HG03280 (cell line): ENCODE data around the gene ARMH4.

Experiments used
- ATAC-seq: cut with Tn5 transposase; IDR thresholded peaks from one replicate; pipeline ENCODE4 v1.9.1; 2021; ENCODE audit warnings: mild to moderate bottlenecking, moderate library complexity; ENCODE audit not compliant: unreplicated experiment

Gene ARMH4, protein sequence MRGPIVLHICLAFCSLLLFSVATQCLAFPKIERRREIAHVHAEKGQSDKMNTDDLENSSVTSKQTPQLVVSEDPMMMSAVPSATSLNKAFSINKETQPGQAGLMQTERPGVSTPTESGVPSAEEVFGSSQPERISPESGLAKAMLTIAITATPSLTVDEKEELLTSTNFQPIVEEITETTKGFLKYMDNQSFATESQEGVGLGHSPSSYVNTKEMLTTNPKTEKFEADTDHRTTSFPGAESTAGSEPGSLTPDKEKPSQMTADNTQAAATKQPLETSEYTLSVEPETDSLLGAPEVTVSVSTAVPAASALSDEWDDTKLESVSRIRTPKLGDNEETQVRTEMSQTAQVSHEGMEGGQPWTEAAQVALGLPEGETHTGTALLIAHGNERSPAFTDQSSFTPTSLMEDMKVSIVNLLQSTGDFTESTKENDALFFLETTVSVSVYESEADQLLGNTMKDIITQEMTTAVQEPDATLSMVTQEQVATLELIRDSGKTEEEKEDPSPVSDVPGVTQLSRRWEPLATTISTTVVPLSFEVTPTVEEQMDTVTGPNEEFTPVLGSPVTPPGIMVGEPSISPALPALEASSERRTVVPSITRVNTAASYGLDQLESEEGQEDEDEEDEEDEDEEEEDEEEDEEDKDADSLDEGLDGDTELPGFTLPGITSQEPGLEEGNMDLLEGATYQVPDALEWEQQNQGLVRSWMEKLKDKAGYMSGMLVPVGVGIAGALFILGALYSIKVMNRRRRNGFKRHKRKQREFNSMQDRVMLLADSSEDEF

DNA sequence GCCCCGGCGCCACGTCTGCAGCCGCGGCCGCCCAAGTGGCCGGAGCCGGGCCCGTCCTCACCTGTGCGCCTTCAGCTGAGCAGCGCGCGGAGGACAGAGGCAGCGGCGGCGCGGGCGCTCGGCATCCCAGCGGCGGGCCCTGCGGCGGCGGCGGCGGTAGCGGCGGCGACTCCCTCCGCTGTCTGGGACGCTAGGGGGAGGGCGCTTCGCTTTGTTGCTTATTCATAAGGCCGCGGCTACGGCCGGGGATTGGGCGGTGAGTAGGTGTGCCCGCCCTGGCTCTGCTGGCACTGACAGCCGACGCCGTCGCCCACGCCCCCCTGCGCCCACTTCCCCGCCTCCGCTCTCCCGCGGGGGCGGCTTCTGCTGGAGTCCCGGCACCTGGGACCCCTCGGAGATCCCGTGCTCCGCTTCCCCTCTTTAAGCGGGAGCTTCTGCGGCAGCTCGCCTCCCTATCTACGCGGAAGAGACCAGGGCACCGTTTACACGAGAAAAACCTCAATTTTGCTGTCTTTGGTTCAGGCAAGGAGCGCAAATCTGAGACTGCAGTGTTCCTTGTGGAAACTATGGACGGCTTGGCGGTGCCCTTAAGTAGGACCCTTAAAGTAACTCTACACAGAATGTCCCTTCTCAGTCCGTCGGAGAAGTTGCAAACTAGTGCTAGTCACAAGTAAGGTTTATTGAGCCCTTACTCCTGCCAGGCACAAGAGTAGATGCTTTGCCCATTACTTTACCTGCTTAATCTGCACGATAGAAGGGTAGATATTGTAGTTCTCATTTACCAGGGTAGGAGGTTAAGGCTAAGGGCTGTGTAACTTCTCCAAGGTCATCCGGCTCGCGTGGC is at the start of gene ARMH4:
TSS of gene ARMH4 (minus strand) at position 200 of the 844 bp plus-strand sequence. CDS start 12,855 bp downstream, outside the sequence.
- ATAC-seq: peak; percentile 97

DNA sequence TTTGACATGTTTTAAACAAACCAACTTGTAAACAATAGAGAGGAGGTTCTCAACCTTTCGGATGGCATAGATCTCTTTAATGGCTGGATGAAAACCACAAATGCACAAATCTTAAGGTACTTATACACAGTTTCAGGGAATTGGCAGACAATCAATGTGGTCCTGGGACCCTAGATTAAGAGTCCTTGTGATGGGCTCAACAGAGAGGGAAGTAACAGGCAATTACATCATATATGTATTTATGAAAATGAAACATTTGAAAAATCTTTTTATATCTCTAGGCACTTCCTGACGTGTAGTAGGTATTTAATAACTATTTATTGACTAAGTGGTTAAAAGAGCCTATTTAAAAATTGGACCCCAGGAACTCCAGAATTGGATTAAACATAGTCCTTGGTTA is 48.8 kb upstream of the ARMH4 start:
- ATAC-seq: no peak

DNA sequence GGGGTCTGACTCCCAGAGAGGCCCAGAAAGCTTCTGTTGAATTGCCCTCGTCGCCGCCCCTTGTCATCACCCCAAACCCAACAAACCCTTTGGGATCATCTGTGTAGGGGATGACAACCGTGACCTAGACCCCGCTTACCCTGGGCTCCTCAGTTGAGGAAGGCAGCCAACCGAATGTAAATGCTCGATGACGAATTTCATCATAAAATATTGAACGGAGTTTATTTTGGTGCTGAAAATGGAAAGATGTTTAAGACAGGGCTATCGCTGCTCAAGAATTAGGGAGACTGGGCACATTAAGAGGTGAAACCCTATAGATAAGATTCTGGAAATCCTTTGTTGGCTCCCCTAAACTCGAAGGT is 48.4 kb upstream of the ARMH4 start:
- peak; percentile 14 for ATAC-seq

DNA sequence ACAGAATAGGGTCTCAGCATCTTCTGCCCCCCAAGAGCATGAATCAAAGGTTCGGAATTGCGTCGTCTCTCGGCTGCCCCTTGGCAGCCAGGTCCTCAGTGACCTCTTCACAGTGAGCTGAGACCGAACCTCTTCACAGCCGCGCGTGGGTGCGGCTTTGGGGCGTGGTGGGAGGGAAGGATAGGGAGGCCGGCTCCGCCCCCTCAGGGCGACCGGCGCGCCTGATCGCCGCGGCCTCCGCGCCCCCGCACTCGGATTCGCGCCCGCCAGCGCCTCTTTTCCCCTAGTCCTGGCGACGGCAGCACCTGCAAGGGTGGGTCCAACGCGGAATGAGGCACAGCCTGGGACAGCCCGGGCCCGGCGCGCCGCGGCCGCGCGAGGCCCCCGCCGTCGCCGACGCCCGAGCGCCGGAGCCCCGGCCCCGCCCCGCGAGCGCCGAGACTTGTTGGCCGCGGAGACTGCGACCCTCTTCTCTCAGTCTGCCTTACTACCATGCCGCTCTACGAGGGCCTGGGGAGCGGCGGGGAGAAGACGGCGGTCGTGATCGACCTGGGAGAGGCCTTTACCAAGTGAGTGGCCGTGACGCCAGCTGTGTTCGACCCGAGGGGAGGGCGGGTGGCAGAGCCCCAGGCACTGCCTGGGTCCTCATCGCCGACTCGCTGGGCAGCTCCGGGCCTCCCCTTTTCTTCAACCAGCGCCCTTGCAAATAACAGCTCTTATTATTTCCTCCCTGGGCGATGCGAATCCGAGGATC is 47.9 kb upstream of the ARMH4 start, which contains the start of gene ACTR10:
TSS of gene ACTR10 (plus strand) at position 424 of the 754 bp plus-strand sequence. CDS start at position 493, 69 bp downstream.
- ATAC-seq: peak; percentile 92

DNA sequence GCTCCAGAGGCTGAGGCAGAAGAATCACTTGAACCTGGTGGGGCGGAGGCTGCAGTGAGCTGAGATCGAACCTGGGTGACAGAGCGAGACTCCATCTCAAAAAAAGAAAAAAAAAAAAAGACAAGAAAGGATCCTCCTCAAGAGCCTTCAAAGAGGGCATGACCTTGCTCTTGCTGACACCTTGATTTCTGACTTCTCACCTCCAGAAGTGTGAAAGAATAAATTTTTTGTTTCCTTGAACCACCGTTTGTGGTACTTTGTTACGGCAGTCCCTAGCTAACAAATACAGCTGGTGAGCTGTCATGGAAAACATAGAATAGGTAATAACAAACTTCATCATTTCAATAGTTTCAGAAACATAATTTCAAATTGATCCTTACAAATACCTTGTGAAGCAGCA is 46.1 kb upstream of the ARMH4 start:
- no peak for ATAC-seq

DNA sequence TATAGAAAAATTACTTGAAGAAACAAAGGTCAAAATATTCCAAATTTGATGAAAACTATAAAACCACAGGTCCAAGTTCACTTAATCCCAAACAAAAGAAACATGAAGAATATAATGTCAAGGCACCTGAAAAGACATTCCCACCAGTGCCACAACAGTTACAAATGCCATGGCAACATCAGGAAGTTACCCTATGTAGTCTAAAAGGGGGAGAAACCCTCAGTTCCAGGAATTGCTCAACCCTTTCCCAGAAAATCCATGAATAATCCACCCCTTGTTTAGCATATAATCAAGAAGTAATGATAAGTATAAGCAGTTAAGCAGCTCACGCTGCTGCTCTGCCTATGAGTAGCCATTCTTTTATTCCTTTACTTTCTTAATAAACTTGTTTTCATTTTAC is 44.2 kb upstream of the ARMH4 start:
- ATAC-seq: no peak

DNA sequence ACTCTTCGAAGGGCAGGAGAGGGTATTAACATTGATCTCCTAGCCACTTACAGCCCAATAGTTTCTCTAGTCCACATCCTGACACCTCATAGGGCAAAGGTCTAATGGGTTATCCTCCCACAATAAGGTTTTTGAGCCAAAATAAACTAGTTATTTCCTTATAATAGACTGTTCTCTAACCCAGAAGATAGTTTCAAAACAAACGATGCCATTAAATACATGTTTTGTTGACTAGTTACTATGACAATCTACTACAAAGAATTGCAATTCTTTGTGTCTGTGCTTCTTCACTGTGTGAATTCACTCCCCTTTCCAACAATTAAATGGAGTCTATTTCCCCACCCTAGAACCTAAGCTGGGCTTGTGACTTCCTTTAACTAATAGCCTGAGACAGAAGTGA is 41.5 kb upstream of the ARMH4 start:
- ATAC-seq: no peak

DNA sequence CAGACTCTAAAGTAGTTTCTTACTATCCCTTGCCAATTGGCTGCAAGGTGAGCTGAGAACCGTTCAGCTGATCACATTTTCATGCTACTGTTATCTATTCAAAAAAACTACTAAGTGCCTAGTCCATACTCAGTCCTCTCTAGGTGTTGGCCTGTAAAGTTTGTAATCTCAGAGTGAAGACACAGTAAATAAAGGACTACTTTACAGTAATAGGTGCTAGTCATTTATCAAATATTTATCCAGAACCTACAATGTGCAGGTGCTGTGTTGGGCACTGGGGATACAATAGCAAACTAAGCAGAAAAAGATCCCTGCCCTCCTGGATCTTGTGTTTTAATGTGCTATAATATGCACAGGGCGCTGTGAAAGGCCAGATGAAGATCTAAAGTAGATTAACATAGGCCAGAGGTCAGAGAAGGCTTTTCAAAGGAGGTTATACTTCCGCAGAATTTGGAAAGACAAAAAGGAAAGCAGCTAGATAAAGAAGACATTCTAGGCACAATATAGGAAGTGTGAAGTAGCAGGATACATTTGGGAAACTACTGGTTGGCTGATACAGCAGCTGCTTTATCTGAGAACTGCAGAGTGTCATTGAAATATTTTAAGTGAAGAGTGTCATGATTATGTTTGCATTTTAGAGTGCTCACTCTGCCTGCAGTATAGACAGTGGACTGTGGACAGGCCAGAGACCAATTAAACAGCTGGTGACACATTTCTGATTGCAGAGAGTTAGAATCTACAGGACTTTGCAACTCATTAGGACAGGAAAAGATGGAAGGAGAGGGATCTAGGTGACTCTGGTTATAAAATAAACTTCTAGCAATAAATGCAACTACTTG is 40.0 kb upstream of the ARMH4 start:
- ATAC-seq: no peak

DNA sequence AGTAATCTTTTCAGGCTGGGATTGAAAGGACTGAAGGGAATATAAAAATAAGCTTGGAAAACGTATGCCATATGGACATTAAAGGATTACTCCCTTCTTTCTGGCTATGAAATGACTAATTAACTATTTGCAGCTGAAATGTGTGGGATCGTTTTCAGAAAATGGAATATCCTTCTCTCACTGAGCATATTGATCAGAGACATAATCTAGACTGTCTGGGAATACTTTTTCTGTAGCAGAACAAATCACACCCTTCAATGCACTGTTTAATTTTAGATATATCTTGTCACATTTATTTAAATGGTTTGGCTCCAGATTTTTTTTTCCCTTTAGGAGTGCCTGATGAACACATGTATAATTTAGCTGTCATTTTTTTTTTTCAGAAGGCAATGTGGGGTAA is 37.2 kb upstream of the ARMH4 start:
- no peak for ATAC-seq

DNA sequence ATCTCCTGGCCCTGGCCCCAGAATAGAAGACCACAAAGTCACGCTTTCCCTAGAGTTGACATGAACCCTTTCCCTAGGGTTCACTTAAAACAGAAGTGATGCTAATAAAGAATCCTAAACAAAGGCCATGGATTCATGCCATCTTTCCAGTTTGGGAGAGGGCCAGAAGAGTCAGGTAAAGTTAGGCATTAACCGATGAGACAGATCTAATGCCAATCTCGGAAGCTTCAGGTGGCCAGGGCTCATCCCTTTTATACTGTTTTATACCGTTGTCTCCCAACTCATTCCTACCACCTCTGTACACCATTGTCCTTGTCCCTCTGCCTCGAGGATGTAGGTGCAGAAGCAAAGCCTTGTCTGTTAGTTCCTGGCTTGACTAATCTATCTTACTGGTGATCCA is 25.1 kb upstream of the ARMH4 start:
- no peak for ATAC-seq

DNA sequence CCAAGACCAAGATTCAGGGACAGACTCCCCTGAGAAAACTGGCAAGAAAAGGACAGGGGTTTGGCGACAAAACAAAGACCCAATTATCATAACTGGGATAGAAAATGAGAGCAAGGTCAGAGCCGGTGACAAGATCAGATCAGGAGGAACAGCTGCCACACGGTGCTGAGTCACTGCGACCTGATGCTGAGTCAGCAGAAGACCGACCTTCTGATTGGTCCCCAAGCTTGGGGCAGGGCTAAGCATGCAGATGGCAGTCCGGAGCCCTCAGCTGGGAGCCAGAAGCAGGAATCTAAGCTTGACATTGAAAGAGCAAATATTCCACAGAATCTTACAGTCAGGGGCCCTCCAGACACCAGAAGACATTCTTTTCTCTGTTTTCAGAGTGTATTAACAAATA is 19.1 kb upstream of the ARMH4 start:
- ATAC-seq: peak; percentile 97

DNA sequence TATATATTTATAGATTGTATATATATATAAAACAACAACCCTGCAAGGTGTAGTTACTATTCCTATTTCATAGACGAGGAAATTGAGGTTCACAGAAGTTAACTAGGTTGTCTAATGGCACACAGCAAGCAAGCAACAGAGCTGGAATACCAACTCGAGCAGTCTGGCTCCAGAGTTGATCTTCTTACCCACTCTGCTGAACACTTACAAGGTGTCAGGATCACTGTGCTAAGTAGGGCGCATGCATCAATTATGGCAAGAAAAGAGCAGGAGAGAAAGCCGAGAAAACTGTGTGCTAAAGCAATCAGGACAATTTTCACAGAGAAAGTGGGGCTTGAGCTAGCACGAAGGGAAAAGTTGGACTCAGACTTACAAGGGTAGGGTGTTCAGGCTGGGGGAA is 15.9 kb upstream of the ARMH4 start:
- no peak for ATAC-seq

DNA sequence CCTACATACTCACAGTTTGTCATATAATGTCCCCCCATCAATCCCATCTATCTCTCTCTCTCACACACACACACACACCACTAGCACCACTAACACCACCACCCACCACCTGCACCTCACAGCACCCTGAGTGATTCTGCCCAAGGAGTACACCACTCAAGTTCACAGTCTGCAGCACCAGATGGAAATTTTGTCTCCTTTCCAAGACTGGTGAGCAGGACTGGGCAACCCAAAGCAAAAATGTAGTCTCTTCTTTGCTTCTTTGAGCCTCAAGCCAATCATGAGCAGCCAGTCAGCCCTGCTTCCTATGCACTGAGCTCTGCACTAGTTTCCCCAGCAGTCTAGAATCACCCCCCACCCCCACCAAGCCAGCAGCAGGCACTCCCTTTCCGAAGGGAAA is 15.0 kb upstream of the ARMH4 start:
- no peak for ATAC-seq

DNA sequence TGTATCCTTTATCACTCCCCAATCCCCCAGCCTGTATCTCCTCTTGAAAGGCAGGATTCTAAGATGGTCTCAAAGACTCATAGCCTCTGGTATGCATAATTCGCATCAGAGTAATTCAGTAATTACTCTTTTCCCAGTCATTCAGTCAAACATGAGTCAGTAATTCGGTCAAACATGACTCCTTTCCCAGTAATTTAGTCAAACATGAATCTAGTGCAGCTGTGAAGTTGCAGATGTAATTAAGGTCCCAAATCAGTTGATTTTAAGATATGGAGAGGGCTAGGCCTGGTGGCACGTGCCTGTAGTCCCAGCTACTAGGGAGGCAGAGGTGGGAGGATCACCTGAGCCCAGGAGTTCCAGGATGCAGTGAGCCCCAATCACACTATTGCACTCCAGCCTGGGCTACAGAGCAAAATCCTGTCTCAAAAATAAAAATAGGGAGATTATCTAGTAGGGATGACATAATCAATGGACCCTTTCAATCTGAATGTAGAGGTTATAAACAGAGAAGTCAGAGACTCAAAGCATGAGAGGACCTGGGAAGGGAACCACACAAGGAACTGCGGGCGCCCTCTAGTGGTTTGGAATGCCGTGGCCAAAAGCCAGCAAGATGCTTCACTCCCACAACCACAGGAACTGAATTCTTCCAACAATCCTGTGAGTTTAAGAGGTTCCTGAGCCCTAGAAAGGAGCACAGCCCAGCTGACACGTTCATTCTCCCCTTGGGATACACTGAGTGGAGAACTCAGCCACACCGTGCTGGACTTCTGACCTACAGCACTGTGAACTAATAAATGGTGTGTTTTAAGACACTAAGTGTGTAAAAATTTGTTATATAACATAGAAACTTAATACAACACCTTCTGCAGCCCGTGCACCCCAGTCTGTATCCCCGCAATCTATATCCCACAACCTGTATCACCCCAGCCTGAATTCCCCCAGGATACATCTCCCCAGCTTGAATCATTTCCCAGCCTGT is 14.3 kb upstream of the ARMH4 start:
- no peak for ATAC-seq

DNA sequence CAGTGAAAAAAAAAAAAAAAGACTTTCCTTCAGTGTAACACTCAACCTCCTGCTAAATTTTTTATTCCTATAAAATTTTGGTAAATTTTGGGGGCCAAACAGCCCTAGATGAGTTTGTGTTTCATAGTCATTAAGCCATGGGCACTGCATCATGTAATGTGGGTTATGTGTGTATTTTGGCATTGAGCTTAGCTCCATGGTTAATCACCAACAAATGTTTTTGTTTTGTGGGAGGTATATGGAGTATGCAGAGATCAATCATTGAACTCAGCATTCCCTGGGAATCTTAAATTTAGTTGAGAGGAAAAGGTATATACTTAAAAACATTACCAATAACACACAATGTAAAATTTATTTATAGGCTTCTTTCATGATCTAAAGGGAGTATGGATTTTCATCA is 8.5 kb upstream of the ARMH4 start:
- no peak for ATAC-seq

DNA sequence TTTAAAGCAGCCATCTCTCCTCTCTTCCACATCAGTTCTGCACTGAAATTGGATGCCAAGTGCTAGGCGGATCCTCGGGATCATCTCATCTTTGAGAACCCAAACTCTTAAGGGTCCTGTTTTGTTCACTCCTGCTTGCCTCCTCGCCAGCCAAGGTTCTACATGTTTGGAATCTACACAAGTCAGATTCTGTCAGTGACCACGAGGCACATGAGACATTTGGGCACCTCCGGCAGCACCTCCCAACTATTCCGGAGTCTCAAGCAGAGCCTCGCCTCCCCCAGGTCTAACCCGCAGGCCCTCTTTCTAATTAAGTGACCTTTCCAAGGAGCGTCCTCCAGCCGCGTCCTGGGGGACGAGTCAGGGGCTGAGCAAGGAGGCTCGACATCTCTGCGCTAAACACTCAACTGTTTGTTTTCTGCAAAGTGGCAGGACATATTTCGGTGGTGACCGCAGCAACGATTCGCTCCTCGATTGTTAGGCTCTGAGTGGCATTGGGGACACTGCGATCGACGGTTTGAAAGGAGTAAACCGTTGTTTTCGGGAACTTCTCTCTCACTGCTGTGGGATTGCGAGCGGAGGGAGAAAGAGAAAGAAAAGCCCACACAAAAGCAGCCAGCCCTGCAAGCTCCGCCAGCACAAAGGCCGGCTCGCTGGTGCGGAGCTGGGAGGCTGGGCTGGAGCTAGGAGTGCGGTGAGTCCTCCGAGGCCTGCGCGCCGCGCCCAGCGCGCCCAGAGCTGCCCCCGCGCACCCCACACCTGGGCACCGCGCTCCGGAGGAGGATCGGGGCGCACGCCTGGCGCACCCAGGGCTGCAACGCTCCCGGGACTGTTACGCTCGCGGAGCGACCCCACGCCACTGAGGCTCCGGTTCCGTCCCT is 640 bp downstream of the ARMH4 start:
- peak; percentile 33 for ATAC-seq

DNA sequence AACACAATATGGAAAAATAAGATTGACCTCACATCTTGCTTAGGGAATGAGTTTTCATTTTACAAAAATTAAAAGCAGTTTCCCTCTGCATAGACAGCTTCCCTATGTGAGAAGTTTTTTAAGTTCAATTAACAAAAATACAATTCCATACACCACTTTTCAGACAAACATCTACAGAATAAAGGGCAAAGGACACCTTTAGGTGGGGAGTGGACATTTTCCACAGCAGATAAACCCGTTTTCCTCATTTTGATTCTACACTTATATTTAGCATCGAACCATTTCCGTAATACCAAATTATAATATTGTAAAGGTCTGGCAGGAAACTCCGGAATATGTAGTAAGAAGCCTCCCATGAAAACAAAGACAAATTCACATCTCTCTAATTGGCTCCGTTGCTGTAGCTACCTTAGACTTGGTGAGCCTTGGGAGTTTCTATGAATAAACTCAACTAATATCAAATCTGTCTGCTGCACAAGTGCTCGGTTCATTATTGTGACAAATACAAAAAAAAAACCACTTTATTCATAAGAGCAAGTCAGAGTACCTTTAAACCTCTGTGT is 1.7 kb downstream of the ARMH4 start:
- no peak for ATAC-seq
